Measurements from ENCODE around the gene MMP17. TPM values are rescaled to one million over a fixed set of nuclear protein-coding genes. Genes with fewer than 3 reads are reported as not detected.

Gene MMP17
- total RNA-seq, 1 experiment from 2014 or later: 30.2 TPM

GRCh38 chr12:131865180-131865875, 37.1 kb downstream of the MMP17 start:
- Histone ChIP-seq H3K27ac (ENCODE audit: low read length) (peak overlapping the region; percentile 50), H3F3A (ENCODE audit: low read length, unreplicated experiment) (no peaks in the 10 kb centered on the region), H3K4me3 (ENCODE audit: low read length) (no peak overlapping the region), H3K4me1 (ENCODE audit: insufficient read depth, low read length) (peaks cover 68% of the 10 kb centered on the region), H4K20me1 (ENCODE audit: low read length) (no peaks in the 10 kb centered on the region), H3K9me2 (replicated peaks; ENCODE audit: low read length) (no peaks in the 10 kb centered on the region), H3K9ac (ENCODE audit: low read length) (no peak overlapping the region), H3K4me2 (ENCODE audit: low read length) (peak overlapping the region; percentile 24), H3K27me3 (ENCODE audit: low read length) (no peaks in the 10 kb centered on the region), H3K9me3 (ENCODE audit: low read length) (no peaks in the 10 kb centered on the region), H2AFZ (ENCODE audit: low read length) (no peak overlapping the region), H3K79me2 (ENCODE audit: low read length) (no peaks in the 10 kb centered on the region), H3K36me3 (ENCODE audit: low read depth, low read length) (no peaks in the 10 kb centered on the region)
- no TSS peak for BruUV-seq (replicated peaks)
- peak; percentile 80 for ATAC-seq
- ChIA-PET POLR2A (ENCODE audit: unreplicated experiment) (no interaction called here), CTCF (interaction anchor here (0.7 to 1.5 kb wide), 2 partner anchors 18 to 29 kb away, joined by 3 read pairs; no protein-coding TSS in a partner anchor)
- TF ChIP-seq CTCF (conservative IDR thresholded peaks at IDR 0.05; ENCODE audit: low read depth, low read length) (no peak), EZH2phosphoT487 (IDR thresholded peaks at IDR 0.05; ENCODE audit: borderline replicate concordance, low read length) (no peak), EZH2 (IDR thresholded peaks at IDR 0.05; ENCODE audit: low read length, unreplicated experiment) (no peak)
- intact Hi-C loops (cut with micrococcal nuclease): no loop called here
- peak; percentile 99 for DNase-seq

GRCh38 chr12:131867471-131867870, 39.3 kb downstream of the MMP17 start:
- Histone ChIP-seq H3K27me3 (ENCODE audit: low read length) (no peaks in the 10 kb centered on the region), H3K4me2 (ENCODE audit: low read length) (no peak overlapping the region), H3K4me3 (ENCODE audit: low read length) (no peak overlapping the region), H4K20me1 (ENCODE audit: low read length) (no peaks in the 10 kb centered on the region), H3K4me1 (ENCODE audit: insufficient read depth, low read length) (peaks cover 68% of the 10 kb centered on the region), H3K9me2 (replicated peaks; ENCODE audit: low read length) (no peaks in the 10 kb centered on the region), H3K9me3 (ENCODE audit: low read length) (no peaks in the 10 kb centered on the region), H3K9ac (ENCODE audit: low read length) (no peak overlapping the region), H3K27ac (ENCODE audit: low read length) (no peak overlapping the region), H2AFZ (ENCODE audit: low read length) (no peak overlapping the region), H3K79me2 (ENCODE audit: low read length) (no peaks in the 10 kb centered on the region), H3F3A (ENCODE audit: low read length, unreplicated experiment) (no peaks in the 10 kb centered on the region), H3K36me3 (ENCODE audit: low read depth, low read length) (no peaks in the 10 kb centered on the region)
- no TSS peak for BruUV-seq (replicated peaks)
- ATAC-seq (no peak), DNase-seq (no peak)
- ChIA-PET CTCF (interaction anchor here (0.6 kb wide), 1 partner anchor 310 kb away, joined by 4 read pairs; no protein-coding TSS in a partner anchor), POLR2A (ENCODE audit: unreplicated experiment) (no interaction called here)
- TF ChIP-seq EZH2 (IDR thresholded peaks at IDR 0.05; ENCODE audit: low read length, unreplicated experiment): no peak
- TF ChIP-seq EZH2phosphoT487 (IDR thresholded peaks at IDR 0.05; ENCODE audit: borderline replicate concordance, low read length): no peak
- no peak for TF ChIP-seq CTCF (conservative IDR thresholded peaks at IDR 0.05; ENCODE audit: low read depth, low read length)
- intact Hi-C loops (cut with micrococcal nuclease): no loop called here
